Thyroid gland (tissue), 4 donors: ENCODE results near the gene HBE1.

ENCODE experiments used
- CTCF ChIP-seq, 6 experiments: fragments of 200-600 bp in 3 of 6; fragments of 450-650 bp in 3 of 6; sonication (generic) in 3 of 6; IDR thresholded peaks; one replicate each; pipeline ENCODE4 v1.5.1; 2016 to 2019; ENCODE audit warnings: antibody characterized with exemption in 6 of 6, mild to moderate bottlenecking in 2 of 6, inconsistent platforms in 1 of 6, moderate library complexity in 1 of 6
- POLR2A ChIP-seq, 2 donors: fragments of 450-650 bp; IDR thresholded peaks; one replicate each; pipeline ENCODE4 v1.6.1; 2017; ENCODE audit warnings: antibody characterized with exemption in 2 of 2, mild to moderate bottlenecking in 2 of 2, moderate library complexity in 1 of 2

- TF ChIP-seq POLR2A (IDR thresholded peaks at IDR 0.05) (no peak), CTCF (IDR thresholded peaks at IDR 0.05) (no peak)
Measured at GRCh38 chr11:5288906-5289550, 19.3 kb upstream of the HBE1 start.
